A549 (cell line): Measurements from ENCODE around the gene CPSF7. TPM values are rescaled to one million over a fixed set of nuclear protein-coding genes. Genes with fewer than 3 reads are reported as not detected.

ENCODE experiments used
- ATAC-seq, 2 experiments: fragments of 200-7000 bp in 1 of 2; fragments of >200 bp in 1 of 2; cut with Nextera tagmentation in 1 of 2; cut with Tn5 transposase in 1 of 2; 3 replicates each; pipeline versions ENCODE4 v1.8.0 to v1.9.1; 2018 to 2020; ENCODE audit warnings: mild to moderate bottlenecking in 1 of 2, moderate library complexity in 1 of 2
- CTCF ChIA-PET: fragments of 300-600 bp; sonication (Branson Sonifier 250); formaldehyde crosslinking; extraction: SDS; loops from one replicate; lab custom pipeline; 2021; ENCODE audit warnings: antibody characterized with exemption, inconsistent platforms; lab: Yijun Ruan, JAX
- POLR2A ChIA-PET: fragments of 350-600 bp; formaldehyde crosslinking; extraction: SDS; loops from one replicate; lab custom pipeline; 2021; ENCODE audit warnings: antibody characterized with exemption, inconsistent platforms; lab: Yijun Ruan, JAX
- DNase-seq, 2 experiments: peaks; one replicate each; pipeline versions ENCODE4 v3.0.0 to v3.0.0-alpha.2; 2011 to 2016; ENCODE audit warnings: low read depth in 1 of 2, low spot score in 1 of 2
- FAIRE-seq: peaks from 2 replicates; lab custom pipeline; 2011; peaks lifted over from hg19 to GRCh38; lab: Jason Lieb, UNC
- H3K27ac ChIP-seq, 2 experiments: fragments of >200 bp; sonication (Bioruptor Twin); formaldehyde crosslinking; 3 replicates each; pipeline ENCODE4 v1.5.1; 2016 to 2017
- H3K4me1 ChIP-seq: fragments of >200 bp; sonication (Bioruptor Twin); formaldehyde crosslinking; 3 replicates; pipeline ENCODE4 v1.6.1; 2016
- H3K4me2 ChIP-seq: fragments of >200 bp; sonication (Bioruptor Twin); formaldehyde crosslinking; 3 replicates; pipeline ENCODE4 v1.6.1; 2016
- H3K4me3 ChIP-seq: fragments of >200 bp; sonication (Bioruptor Twin); formaldehyde crosslinking; 3 replicates; pipeline ENCODE4 v1.5.1; 2016
- H3K9me3 ChIP-seq: fragments of >200 bp; sonication (Bioruptor Twin); formaldehyde crosslinking; 3 replicates; pipeline ENCODE4 v1.6.1; 2016
- BHLHE40 ChIP-seq: IDR thresholded peaks from 2 replicates; pipeline ENCODE4 v1.6.1; 2012; ENCODE audit warnings: low read depth, low read length, inconsistent platforms
- CBX8 ChIP-seq: fragments of 200-600 bp; sonication (generic); IDR thresholded peaks from 2 replicates; pipeline ENCODE4 v1.6.1; 2016
- CHD2 ChIP-seq: fragments of 150-350 bp; IDR thresholded peaks from 2 replicates; pipeline ENCODE4 v1.6.1; 2014; ENCODE audit warnings: low read length; ENCODE audit not compliant: partially characterized antibody
- EHF ChIP-seq: fragments of 250-450 bp; sonication (Bioruptor Pico); IDR thresholded peaks from 2 replicates; pipeline ENCODE4 v1.5.0; 2020; ENCODE audit warnings: mild to moderate bottlenecking
- ESRRA ChIP-seq: fragments of 150-350 bp; IDR thresholded peaks from 2 replicates; pipeline ENCODE4 v1.6.1; 2014; ENCODE audit warnings: mild to moderate bottlenecking, low read length, borderline replicate concordance
- FOSL2 ChIP-seq, 2 experiments: fragments of 450-650 bp in 1 of 2; fragments of >200 bp in 1 of 2; sonication (Bioruptor Twin) in 1 of 2; formaldehyde crosslinking; IDR thresholded peaks; 2 replicates each; pipeline versions ENCODE4 v1.5.0 to v1.6.1; 2016 to 2020; ENCODE audit warnings: mild to moderate bottlenecking in 1 of 2, moderate library complexity in 1 of 2
- HOXA7 ChIP-seq: fragments of 250-450 bp; sonication (Bioruptor Pico); IDR thresholded peaks from 2 replicates; pipeline ENCODE4 v1.5.0; 2020; ENCODE audit warnings: mild to moderate bottlenecking, moderate library complexity
- HOXB13 ChIP-seq: fragments of 250-450 bp; sonication (Bioruptor Pico); IDR thresholded peaks from 2 replicates; pipeline ENCODE4 v1.5.0; 2020; ENCODE audit warnings: low read depth, mild to moderate bottlenecking, moderate library complexity
- KDM5A ChIP-seq: fragments of 200-600 bp; sonication (generic); IDR thresholded peaks from 2 replicates; pipeline ENCODE4 v1.6.1; 2016; ENCODE audit warnings: antibody characterized with exemption, mild to moderate bottlenecking
- MAZ ChIP-seq: fragments of 150-350 bp; IDR thresholded peaks from 2 replicates; pipeline ENCODE4 v1.6.1; 2014; ENCODE audit warnings: antibody characterized with exemption, low read depth, low read length, borderline replicate concordance
- NPAS2 ChIP-seq: fragments of 250-450 bp; sonication (Bioruptor Pico); IDR thresholded peaks from 2 replicates; pipeline ENCODE4 v1.8.0; 2022; ENCODE audit warnings: mild to moderate bottlenecking, moderate library complexity, borderline replicate concordance
- RCOR1 ChIP-seq: fragments of 150-350 bp; IDR thresholded peaks from 2 replicates; pipeline ENCODE4 v1.6.1; 2014; ENCODE audit warnings: antibody characterized with exemption, low read length, low read depth
- RNF2 ChIP-seq: fragments of 200-600 bp; sonication (generic); IDR thresholded peaks from 2 replicates; pipeline ENCODE4 v1.6.1; 2016; ENCODE audit warnings: low read depth, mild to moderate bottlenecking, antibody characterized with exemption, moderate library complexity, borderline replicate concordance
- SMC3 ChIP-seq: fragments of >200 bp; sonication (Bioruptor Twin); formaldehyde crosslinking; IDR thresholded peaks from 3 replicates; pipeline ENCODE4 v1.6.1; 2018; ENCODE audit warnings: inconsistent platforms
- SREBF2 ChIP-seq: fragments of 450-650 bp; IDR thresholded peaks from 2 replicates; pipeline ENCODE4 v1.6.1; 2014; ENCODE audit warnings: mild to moderate bottlenecking, moderate library complexity
- ZC3H11A ChIP-seq: fragments of 450-650 bp; IDR thresholded peaks from 2 replicates; pipeline ENCODE4 v1.6.1; 2014; ENCODE audit warnings: antibody characterized with exemption, mild to moderate bottlenecking
- ZNF302 ChIP-seq: fragments of 250-450 bp; sonication (Bioruptor Pico); IDR thresholded peaks from 2 replicates; pipeline ENCODE4 v1.9.0; 2021; ENCODE audit warnings: inconsistent platforms, mild to moderate bottlenecking, moderate library complexity
- WGBS: methylation state at CpG from one replicate; pipeline ENCODE4 v1.1.6; 2017; ENCODE audit errors: missing lambda C conversion rate; 5-methylcytosine and 5-hydroxymethylcytosine counted together
- polyA plus RNA-seq, 4 experiments: library from polyadenylated mRNA; depleted of rRNA in 3 of 4; stranded (reverse); fragments of >200 nt; fragmentation: RNase III in 1 of 4; extraction: RNeasy Plus Mini Kit Qiagen cat#74134 plus additional on column Dnase treatment in 1 of 4; gene quantifications; 2 replicates in 3 of 4; 3 replicates in 1 of 4; pipeline ENCODE4 v1.2.3, GENCODE V29; 2011 to 2017
- TF ChIP-seq, protein P1 (sequence below): fragments of >200 bp; sonication (Bioruptor Twin); formaldehyde crosslinking; IDR thresholded peaks from 3 replicates; pipeline ENCODE4 v1.5.1; 2016
- TF ChIP-seq, protein P2 (sequence below): IDR thresholded peaks from 2 replicates; pipeline ENCODE4 v1.6.1; 2012
- TF ChIP-seq, protein P3 (sequence below): IDR thresholded peaks from 2 replicates; pipeline ENCODE4 v1.6.1; 2012; ENCODE audit warnings: low read depth, borderline replicate concordance
- TF ChIP-seq, protein P4 (sequence below): fragments of 150-350 bp; IDR thresholded peaks from 2 replicates; pipeline ENCODE4 v1.6.1; 2014; ENCODE audit warnings: low read depth, mild to moderate bottlenecking, low read length

The CPSF7 gene
- polyA plus RNA-seq, 2 of the 4 experiments (the other 2 are of a cell fraction), result 56.7 to 62.9 TPM

DNA sequence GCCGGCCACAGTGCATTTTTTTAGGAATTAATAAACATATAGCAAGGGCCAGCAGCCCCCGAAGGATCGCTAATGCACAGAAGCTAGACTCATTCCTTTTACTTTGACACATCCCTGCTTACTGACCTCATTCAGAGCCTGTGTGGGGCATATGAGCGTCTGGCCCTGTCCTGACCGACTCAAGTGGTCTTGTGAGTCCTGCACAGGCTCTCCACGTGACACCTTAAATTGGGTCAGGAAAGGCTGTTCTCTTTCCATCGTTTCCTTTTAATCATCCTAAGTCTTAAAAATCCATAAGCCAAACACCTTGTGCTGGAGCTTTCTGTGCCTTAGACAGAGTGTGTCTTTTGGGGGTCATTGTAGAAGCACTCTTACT is 18.8 kb upstream of the CPSF7 start:
- no peak overlapping the region for H3K4me3 ChIP-seq
- ATAC-seq, result no peak
- H3K4me1 ChIP-seq, result peaks cover 12% of the 10 kb centered on the region
- no peak overlapping the region for H3K27ac ChIP-seq
- 83% methylated on average over 7 of the region's 7 CpGs for WGBS
- TF ChIP-seq BHLHE40 (no peak), RNF2 (no peak), ZC3H11A (no peak), NPAS2 (CRISPR knock-in tag) (no peak), EHF (CRISPR knock-in tag) (no peak), ZNF302 (CRISPR knock-in tag) (no peak), CBX8 (no peak), RCOR1 (no peak), HOXA7 (CRISPR knock-in tag) (no peak)
- TF ChIP-seq, protein P1, sequence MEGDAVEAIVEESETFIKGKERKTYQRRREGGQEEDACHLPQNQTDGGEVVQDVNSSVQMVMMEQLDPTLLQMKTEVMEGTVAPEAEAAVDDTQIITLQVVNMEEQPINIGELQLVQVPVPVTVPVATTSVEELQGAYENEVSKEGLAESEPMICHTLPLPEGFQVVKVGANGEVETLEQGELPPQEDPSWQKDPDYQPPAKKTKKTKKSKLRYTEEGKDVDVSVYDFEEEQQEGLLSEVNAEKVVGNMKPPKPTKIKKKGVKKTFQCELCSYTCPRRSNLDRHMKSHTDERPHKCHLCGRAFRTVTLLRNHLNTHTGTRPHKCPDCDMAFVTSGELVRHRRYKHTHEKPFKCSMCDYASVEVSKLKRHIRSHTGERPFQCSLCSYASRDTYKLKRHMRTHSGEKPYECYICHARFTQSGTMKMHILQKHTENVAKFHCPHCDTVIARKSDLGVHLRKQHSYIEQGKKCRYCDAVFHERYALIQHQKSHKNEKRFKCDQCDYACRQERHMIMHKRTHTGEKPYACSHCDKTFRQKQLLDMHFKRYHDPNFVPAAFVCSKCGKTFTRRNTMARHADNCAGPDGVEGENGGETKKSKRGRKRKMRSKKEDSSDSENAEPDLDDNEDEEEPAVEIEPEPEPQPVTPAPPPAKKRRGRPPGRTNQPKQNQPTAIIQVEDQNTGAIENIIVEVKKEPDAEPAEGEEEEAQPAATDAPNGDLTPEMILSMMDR, result no peak
- TF ChIP-seq, protein P2, sequence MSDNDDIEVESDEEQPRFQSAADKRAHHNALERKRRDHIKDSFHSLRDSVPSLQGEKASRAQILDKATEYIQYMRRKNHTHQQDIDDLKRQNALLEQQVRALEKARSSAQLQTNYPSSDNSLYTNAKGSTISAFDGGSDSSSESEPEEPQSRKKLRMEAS, result no peak
- no peaks in the 10 kb centered on the region for H3K9me3 ChIP-seq
- DNase-seq, result no peak
- no peak for FAIRE-seq
- ChIA-PET CTCF (interaction anchor here (3.0 to 10.4 kb wide), 7 partner anchors 9 to 189 kb away, joined by 17 to 164 read pairs (median 55); partner anchors contain the start of genes CPSF7 and SDHAF2), POLR2A (interaction anchor here (1.6 kb wide), 1 partner anchor 19 kb away, joined by 5 read pairs; the partner anchor contains the start of genes CPSF7 and SDHAF2)
- H3K4me2 ChIP-seq, result no peak overlapping the region

DNA sequence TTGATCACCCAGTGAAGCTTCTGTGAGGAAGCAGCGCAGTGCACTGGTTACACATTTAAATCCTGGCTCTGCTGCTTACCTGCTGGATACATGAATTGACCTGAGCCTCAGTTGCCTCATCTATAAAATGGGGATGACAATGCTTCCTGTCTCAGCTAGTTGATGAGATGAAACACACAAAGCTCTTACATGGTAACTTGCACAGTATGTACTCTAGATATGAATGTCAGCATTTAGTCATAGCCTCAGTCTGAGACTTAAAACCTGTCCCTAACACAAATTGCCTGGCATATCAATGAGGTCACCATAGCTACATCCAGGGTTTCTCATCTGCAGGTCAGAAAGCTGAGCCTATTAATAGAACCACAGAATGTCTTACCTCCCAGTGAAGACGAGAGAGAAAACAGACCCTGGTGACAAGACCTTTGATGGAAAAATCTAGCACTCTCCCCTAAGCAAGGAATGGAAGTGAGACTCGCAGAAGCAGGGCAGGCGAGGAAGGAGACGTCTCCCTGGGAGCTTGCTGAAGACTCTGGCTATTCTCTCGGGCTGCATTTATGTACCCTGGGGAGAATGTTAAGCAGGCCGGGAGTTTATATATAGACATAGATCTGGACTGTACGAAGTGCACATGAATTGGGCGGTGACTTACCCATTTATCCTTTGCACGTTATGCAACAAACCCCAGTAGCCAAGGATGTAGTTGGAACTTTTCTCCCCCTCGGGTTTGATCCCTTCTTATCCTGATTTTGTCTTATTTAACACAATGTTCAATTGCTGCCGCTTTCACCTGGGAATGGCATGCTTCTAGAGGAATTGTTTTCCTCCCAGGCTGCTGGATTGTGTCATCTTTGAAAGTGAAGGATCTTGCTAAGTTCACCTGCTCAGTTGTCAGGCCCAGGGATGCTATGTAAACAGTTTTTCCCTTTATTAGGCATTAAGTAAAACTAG is 18.1 kb upstream of the CPSF7 start:
- 80% methylated on average over 12 of the region's 12 CpGs for WGBS
- FAIRE-seq (no peak), ATAC-seq (no peak), DNase-seq (no peak)
- POLR2A ChIA-PET, result interaction anchor here (2.1 to 3.3 kb wide), 2 partner anchors 10 to 18 kb away, joined by 6 to 21 read pairs; partner anchors contain the start of genes CPSF7 and SDHAF2
- no peak overlapping the region for H3K4me3 ChIP-seq
- TF ChIP-seq MAZ (no peak), SMC3 (no peak), BHLHE40 (no peak), FOSL2 (IDR thresholded peaks at IDR 0.05) (no peak), FOSL2 (CRISPR knock-in tag; IDR thresholded peaks at IDR 0.05) (no peak), CHD2 (no peak), SREBF2 (no peak), HOXB13 (no peak), ESRRA (no peak), KDM5A (no peak)
- TF ChIP-seq, protein P3, sequence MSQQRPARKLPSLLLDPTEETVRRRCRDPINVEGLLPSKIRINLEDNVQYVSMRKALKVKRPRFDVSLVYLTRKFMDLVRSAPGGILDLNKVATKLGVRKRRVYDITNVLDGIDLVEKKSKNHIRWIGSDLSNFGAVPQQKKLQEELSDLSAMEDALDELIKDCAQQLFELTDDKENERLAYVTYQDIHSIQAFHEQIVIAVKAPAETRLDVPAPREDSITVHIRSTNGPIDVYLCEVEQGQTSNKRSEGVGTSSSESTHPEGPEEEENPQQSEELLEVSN, result no peak
- TF ChIP-seq, protein P4, sequence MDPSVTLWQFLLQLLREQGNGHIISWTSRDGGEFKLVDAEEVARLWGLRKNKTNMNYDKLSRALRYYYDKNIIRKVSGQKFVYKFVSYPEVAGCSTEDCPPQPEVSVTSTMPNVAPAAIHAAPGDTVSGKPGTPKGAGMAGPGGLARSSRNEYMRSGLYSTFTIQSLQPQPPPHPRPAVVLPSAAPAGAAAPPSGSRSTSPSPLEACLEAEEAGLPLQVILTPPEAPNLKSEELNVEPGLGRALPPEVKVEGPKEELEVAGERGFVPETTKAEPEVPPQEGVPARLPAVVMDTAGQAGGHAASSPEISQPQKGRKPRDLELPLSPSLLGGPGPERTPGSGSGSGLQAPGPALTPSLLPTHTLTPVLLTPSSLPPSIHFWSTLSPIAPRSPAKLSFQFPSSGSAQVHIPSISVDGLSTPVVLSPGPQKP, result no peak
- peaks cover 12% of the 10 kb centered on the region for H3K4me1 ChIP-seq
- no peak overlapping the region for H3K27ac ChIP-seq
- H3K4me2 ChIP-seq, result no peak overlapping the region
- CTCF ChIA-PET, result interaction anchor here (0.8 to 10.4 kb wide), 16 partner anchors 10 to 247 kb away, joined by 3 to 164 read pairs (median 18); partner anchors contain the start of genes CPSF7 and SDHAF2
- H3K9me3 ChIP-seq, result no peaks in the 10 kb centered on the region
